A549 treated with CORT108297 at 1 μM for 4 hours (cell line): ENCODE results near the gene ADAM22. TPM values are rescaled to one million over a fixed set of nuclear protein-coding genes. Genes with fewer than 3 reads are reported as not detected.

Source experiments
- total RNA-seq: library from RNA; stranded (reverse); fragments of 200-300 nt; extraction: Qiagen RNA extraction; gene quantifications from 5 replicates; pipeline ENCODE4 v1.2.3, GENCODE V29; 2022

Gene ADAM22, protein sequence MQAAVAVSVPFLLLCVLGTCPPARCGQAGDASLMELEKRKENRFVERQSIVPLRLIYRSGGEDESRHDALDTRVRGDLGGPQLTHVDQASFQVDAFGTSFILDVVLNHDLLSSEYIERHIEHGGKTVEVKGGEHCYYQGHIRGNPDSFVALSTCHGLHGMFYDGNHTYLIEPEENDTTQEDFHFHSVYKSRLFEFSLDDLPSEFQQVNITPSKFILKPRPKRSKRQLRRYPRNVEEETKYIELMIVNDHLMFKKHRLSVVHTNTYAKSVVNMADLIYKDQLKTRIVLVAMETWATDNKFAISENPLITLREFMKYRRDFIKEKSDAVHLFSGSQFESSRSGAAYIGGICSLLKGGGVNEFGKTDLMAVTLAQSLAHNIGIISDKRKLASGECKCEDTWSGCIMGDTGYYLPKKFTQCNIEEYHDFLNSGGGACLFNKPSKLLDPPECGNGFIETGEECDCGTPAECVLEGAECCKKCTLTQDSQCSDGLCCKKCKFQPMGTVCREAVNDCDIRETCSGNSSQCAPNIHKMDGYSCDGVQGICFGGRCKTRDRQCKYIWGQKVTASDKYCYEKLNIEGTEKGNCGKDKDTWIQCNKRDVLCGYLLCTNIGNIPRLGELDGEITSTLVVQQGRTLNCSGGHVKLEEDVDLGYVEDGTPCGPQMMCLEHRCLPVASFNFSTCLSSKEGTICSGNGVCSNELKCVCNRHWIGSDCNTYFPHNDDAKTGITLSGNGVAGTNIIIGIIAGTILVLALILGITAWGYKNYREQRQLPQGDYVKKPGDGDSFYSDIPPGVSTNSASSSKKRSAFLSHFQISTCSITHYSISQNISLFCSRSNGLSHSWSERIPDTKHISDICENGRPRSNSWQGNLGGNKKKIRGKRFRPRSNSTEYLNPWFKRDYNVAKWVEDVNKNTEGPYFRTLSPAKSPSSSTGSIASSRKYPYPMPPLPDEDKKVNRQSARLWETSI
- total RNA-seq, result 0.18 to 0.40 TPM (median 0.34 TPM) in 5 replicates

GRCh38 chr7:87933953-87934698, at the start of gene ADAM22:
ADAM22 (plus strand) TSS chr7:87934251; CDS start chr7:87934466, 215 bp downstream.

DNA sequence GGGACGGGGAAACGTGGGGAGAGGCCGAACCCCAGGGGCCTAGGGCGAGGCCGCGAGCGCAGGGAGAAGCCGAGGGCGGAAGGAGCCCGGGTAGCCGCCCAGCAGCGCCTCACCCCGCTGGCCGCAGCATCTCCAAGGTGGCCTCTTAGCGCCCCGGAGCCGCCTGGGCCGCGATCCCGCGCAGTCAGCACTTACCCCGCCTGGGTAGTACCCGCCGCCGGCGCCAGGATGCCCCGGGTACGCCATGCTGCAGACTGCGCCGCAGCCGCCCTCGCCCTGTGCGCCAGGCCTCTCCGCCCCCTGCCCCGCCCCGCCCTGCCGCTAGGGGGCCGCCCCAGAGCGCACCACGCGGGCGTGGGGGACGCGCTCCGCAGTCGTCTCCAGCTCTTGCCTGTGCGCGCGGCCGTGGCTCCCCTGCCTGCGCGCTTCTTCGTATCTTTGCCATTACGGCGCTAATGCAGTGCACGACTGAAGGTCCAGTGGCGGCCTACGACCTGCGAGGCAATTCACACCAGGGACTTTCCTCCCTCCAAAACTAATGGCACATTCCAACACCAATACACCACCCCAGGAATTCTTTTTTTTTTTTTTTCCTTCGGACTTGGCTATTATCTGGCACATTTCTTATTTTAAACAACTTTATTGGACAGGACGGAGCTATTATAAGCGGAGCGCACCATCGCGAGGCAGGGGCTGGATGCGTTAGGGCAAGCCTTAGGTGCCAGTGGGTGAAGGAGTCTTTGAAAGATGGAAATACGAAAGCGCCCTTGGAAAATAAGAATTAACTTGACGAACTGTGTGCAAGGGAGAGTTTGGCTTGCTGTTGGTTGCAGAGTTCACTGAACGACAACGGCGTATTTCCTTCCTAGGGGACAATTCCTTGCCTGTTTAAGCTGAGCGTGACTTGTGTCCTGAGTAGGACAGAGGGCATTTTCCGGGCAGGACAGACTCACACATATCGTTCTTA, 286.0 kb downstream of the ADAM22 start, which contains the start of gene SRI:
Gene SRI, minus strand, starts transcription at position 258 of the 967 bp plus-strand sequence. Its CDS starts 12 bp downstream, at position 246.

Other genes starting within 250 kb of the ADAM22 start
- 6.0 to 9.4 TPM (median 8.9 TPM) in 5 replicates for gene SLC25A40, start 57.9 kb upstream of the ADAM22 start, total RNA-seq
- gene DBF4, start 57.8 kb upstream of the ADAM22 start, total RNA-seq, result 27.4 to 36.1 TPM (median 29.2 TPM) in 5 replicates